Duodenal mucosa (tissue), 2 donors: ENCODE measurements around the gene DOCK7.
"Not testable (repeated sequence)": the region's sequence is repeated elsewhere in the genome, so short reads cannot be mapped to it uniquely, and the experiment has no call there.

ENCODE experiments used
- H3K27ac ChIP-seq: one replicate; pipeline ENCODE4 v1.7.0; 2013; ENCODE audit warnings: low read depth, low read length
- H3K27me3 ChIP-seq, 2 donors: one replicate each; pipeline ENCODE4 v1.7.0; 2013; ENCODE audit warnings: low read length in 2 of 2, control low read depth in 1 of 2; ENCODE audit not compliant: insufficient read depth in 2 of 2, control insufficient read depth in 1 of 2
- H3K36me3 ChIP-seq, 2 donors: one replicate each; pipeline ENCODE4 v1.7.0; 2013; ENCODE audit warnings: low read length in 2 of 2, control low read depth in 1 of 2; ENCODE audit not compliant: insufficient read depth in 2 of 2, control insufficient read depth in 1 of 2
- H3K4me1 ChIP-seq, 2 donors: one replicate each; pipeline ENCODE4 v1.7.0; 2013; ENCODE audit warnings: low read length in 2 of 2, control low read depth in 1 of 2; ENCODE audit not compliant: insufficient read depth in 2 of 2, control insufficient read depth in 1 of 2
- H3K4me3 ChIP-seq, 2 donors: one replicate each; pipeline ENCODE4 v1.7.0; 2013; ENCODE audit warnings: low read length in 2 of 2, low read depth in 1 of 2
- H3K9ac ChIP-seq, 2 donors: one replicate each; pipeline ENCODE4 v1.7.0; 2013; ENCODE audit warnings: low read length in 2 of 2, low read depth in 1 of 2
- H3K9me3 ChIP-seq, 2 donors: one replicate each; pipeline ENCODE4 v1.7.0; 2013; ENCODE audit warnings: low read length in 2 of 2, control low read depth in 1 of 2; ENCODE audit not compliant: control insufficient read depth in 1 of 2

DOCK7 gene

DNA sequence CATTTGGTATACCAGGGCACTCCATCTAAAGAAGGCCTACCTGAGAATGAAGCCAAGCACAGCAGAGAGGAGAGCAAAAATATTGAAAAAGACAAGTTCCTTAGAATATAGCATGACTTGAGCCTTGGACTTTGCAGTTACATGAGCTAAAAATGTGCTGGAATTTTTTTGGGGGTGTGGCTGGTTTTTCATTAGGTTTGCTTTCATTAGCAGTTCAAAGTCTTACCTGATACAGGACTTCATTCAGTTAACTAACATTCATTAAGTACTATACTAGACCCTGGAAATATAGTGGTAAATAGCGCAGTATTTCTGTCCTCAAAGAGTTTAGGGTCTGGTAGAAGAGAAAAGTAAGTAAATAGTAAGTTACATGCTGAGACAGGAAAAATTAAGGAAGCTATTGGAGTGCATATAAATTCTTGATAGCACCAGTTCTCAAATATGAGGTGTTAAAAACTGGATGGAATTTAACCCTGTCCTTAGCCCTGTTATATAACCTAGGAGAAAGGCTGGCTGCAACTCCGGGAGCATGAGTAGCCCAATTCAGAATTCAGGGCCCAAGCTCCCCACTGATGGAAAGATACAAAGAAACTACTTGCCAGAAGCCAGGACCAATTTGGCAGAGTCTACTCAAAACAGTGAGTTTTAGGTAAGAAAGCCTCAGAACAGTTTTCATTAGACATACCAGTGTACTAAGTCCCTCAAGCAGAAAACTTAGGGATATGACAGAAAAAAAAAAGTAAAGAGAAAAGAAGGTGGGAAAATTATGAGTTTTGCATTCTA, 3.1 kb upstream of the DOCK7 start:
- H3K4me1 ChIP-seq, result peaks cover 24 to 32% of the 10 kb centered on the region in 2 donors
- no peaks in the 10 kb centered on the region for H3K36me3 ChIP-seq
- no peaks in the 10 kb centered on the region for H3K27me3 ChIP-seq
- H3K4me3 ChIP-seq, result peak overlapping the region; percentile 33 to 38
- H3K27ac ChIP-seq, result peak overlapping the region; percentile 30
- peak overlapping the region in 1 of 2 donors; percentile 21 for H3K9ac ChIP-seq
- H3K9me3 ChIP-seq, result no peaks in the 10 kb centered on the region

DNA sequence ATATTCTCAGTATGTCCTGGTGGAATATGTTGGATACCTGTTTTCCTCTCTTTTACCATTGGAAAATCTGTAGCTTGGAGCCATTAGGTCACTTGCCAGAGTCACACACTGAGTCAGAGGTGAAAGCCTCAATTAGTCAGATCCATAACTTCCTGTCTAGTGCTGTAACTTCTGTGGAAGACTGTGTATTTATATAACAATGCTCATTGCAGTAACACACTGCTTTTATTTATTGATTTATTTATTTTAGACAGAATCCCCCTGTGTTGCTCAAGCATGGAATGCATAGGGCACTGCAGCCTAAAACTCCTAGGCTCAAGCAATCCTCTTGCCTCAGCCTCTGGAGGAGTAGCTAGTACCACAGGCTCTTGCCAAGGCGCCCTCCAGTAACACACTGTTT, 1.3 kb upstream of the DOCK7 start:
- peaks cover 27 to 46% of the 10 kb centered on the region in 2 donors for H3K4me1 ChIP-seq
- H3K36me3 ChIP-seq, result no peaks in the 10 kb centered on the region
- no peaks in the 10 kb centered on the region for H3K9me3 ChIP-seq
- H3K27me3 ChIP-seq, result no peaks in the 10 kb centered on the region
- peak overlapping the region; percentile 38 to 43 for H3K4me3 ChIP-seq
- H3K27ac ChIP-seq, result peak overlapping the region; percentile 30
- no peak overlapping the region for H3K9ac ChIP-seq

DNA sequence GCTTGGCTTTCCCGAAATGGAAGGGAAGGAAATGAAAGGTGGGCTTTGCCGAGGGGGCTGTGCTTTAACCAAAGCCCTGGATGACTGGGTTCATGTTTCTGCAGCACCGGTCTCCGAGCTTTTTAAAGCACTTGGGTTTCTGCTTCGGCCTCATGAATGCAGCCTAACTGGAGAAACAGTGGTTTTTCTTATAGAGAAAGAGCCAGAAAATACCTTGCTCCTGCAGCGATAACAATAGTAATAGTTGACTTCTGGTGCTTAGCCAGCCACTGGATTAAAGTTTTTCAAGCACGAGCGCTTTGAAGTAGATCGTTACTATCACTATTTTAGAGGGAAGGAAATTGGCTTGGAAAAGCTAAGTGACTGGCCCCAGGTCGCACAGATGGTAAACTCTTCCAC, 500 bp upstream of the DOCK7 start:
- Histone ChIP-seq H3K36me3 (no peaks in the 10 kb centered on the region), H3K4me3 (peak overlapping the region; percentile 87 to 96), H3K27ac (no peak overlapping the region), H3K9me3 (no peaks in the 10 kb centered on the region), H3K4me1 (peaks cover 27 to 49% of the 10 kb centered on the region in 2 donors), H3K27me3 (no peaks in the 10 kb centered on the region), H3K9ac (peak overlapping the region; percentile 77 to 94)

DNA sequence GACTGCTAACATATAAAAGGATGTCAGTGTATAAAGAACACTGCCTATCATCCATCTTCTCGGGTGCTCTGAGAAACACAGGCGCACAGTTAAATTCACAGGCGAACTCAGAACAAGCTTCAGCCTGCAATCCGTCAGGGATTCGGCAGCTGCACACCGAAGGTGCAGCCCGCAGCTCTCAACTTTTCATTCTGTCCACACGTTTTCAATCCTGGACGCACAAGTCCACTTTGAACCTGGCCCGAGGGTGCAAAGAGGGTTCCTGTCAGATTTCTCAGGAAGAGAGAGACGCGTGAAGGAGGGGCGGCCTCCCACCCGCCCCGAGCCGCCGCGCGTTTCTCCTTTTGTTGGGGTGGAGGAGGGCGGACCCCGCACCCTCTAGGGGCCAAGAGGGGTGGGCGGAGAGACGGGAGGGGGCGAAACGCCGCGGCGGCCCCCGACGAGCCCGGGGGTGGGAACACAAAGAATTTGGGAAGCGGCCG, 724 bp downstream of the DOCK7 start:
- Histone ChIP-seq H3K27me3 (no peaks in the 10 kb centered on the region), H3K9me3 (no peaks in the 10 kb centered on the region), H3K27ac (peak overlapping the region; percentile 69), H3K9ac (peak overlapping the region; percentile 65 to 75), H3K4me3 (peak overlapping the region; percentile 87 to 96), H3K36me3 (no peaks in the 10 kb centered on the region), H3K4me1 (peaks cover 27 to 48% of the 10 kb centered on the region in 2 donors)

DNA sequence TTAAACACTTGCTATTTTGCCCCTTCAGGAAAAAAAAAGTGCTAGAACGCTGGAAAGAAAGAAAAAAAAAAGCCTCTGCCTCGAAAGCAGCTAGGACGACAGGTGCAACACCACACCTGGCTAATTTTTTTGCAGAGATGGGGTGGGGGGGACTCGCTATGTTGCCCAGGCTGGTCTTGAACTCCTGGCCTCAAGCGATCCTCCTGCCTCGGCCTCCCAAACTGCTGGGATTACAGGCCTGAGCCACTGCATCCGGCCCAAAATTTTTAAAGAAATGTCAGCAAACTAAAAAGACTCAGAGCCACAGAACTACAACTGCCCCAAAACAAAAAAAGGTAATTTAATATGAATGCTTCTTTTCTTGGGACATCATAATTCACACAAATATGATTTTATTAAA, 1.4 kb downstream of the DOCK7 start:
- H3K9ac ChIP-seq, result peak overlapping the region in 1 of 2 donors; percentile 75
- no peak overlapping the region for H3K27ac ChIP-seq
- H3K4me1 ChIP-seq, result peaks cover 27 to 44% of the 10 kb centered on the region in 2 donors
- H3K27me3 ChIP-seq, result no peaks in the 10 kb centered on the region
- H3K36me3 ChIP-seq, result no peaks in the 10 kb centered on the region
- peak overlapping the region; percentile 87 to 96 for H3K4me3 ChIP-seq
- no peaks in the 10 kb centered on the region for H3K9me3 ChIP-seq

DNA sequence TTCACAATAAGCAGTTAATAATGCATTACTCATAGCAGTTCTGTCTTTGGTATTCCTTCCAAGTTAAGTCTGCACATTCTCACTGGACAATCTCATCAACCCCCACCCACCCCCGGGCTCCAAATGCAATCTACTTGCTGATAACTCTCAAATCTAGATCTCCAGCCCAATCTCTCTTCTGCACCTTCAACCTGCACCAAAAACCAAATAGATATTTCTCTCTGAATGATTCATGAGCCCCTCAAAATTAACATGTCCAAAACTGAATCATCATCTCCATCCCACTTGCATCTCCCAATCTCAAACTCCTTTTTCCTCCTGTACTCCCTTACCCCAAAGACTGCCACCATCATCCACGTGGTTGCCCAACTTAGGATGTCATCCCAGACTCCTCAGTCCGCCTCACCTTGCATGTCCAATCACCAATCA, 2.7 kb downstream of the DOCK7 start:
- Histone ChIP-seq H3K4me1 (peaks cover 13 to 31% of the 10 kb centered on the region in 2 donors), H3K36me3 (no peaks in the 10 kb centered on the region), H3K27ac (no peak overlapping the region), H3K9ac (no peak overlapping the region), H3K27me3 (no peaks in the 10 kb centered on the region), H3K4me3 (no peak overlapping the region), H3K9me3 (no peaks in the 10 kb centered on the region)

DNA sequence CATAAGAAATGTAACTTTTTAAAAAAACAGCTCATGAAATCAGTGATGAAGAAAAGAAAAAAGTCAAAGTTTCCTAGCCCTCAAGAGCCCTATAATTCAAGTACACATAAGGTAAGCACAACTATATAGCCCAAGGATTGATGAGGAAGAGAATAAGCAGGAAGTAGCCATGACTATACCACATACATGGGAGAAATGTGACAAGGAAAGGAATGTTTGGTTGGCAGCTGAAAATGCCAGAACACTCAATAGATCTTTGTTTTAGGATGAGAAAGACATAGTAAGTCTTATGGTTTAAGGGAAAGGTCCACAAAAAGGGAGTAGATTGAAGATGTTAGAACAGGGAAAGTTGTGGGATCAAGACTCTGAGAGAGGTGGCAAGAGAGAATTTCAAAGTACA, 5.7 kb downstream of the DOCK7 start:
- Histone ChIP-seq H3K36me3 (no peaks in the 10 kb centered on the region), H3K4me1 (peaks cover 4 to 22% of the 10 kb centered on the region in 2 donors), H3K4me3 (no peak overlapping the region), H3K9ac (no peak overlapping the region), H3K27ac (no peak overlapping the region), H3K9me3 (no peaks in the 10 kb centered on the region), H3K27me3 (no peaks in the 10 kb centered on the region)

DNA sequence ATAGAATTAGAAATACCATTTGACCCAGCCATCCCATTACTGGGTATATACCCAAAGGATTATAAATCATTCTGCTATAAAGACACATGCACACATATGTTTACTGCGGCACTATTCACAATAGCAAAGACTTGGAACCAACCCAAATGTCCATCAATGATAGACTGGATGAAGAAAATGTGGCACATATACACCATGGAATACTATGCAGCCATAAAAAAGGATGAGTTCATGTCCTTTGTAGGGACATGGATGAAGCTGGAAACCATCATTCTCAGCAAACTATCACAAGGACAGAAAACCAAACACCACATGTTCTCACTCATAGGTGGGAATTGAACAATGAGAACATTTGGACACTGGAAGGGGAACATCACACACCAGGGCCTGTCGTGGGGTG, 7.2 kb downstream of the DOCK7 start:
- not testable (repeated sequence) for H3K4me3 ChIP-seq, H3K27me3 ChIP-seq, H3K36me3 ChIP-seq, H3K9ac ChIP-seq, H3K27ac ChIP-seq, H3K9me3 ChIP-seq
- H3K4me1 ChIP-seq, result peaks cover 4 to 17% of the 10 kb centered on the region in 2 donors

DNA sequence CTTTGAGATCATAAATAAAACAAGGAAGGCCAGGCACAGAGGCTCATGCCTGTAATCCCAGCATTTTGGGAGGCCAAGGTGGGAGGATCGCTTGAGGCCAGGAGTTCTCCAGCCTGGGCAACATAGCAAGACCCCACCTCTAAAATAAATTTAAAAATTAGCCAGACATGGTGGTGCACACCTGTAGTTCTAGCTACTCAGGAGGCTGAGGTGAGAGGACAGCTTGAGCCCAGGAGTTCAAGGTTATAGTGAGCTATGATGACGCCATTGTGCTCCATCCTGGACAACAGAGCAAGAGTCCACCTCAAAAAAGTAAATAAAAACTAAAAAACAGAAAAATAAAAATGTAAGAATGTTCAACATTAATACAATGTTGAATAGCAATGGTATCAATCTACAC, 10.4 kb downstream of the DOCK7 start:
- not testable (repeated sequence) for H3K27me3 ChIP-seq, H3K9me3 ChIP-seq, H3K9ac ChIP-seq, H3K27ac ChIP-seq, H3K4me1 ChIP-seq, H3K4me3 ChIP-seq, H3K36me3 ChIP-seq

DNA sequence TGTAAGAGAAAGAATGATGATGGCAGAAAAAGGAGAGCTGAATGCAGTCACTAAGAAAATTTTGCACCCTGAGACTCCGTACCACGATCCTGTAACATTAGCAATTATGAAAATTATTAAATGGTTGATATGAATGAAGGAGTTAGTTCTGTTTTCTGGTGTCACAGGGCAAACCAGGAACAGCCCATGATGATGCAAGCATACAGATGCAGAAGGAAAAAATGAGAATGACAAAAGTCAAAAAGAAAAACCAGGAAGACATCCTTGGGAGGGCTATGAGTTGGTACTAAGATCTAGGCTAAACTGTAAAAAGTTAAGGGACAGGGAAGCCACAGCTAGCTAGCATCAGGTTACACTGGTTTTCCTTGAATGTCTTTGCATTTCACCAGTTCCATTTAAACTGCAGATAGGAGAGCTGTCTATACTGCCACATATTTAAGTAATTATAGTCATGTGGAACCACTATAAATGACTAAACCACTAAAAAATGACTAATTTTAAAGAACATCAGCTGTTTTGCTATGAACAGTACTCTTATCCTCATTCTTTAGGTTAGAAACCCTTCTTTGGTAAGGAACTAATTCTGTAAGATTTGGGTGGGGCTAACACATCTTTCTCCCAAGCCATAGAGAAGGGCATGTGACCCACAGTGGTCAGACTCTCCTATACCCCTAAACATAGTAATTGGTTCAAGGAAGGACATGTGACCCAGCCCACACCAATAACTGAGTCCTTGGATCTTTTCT, 11.4 kb downstream of the DOCK7 start:
- Histone ChIP-seq H3K9ac (no peak overlapping the region), H3K9me3 (no peaks in the 10 kb centered on the region), H3K4me1 (no peaks in the 10 kb centered on the region), H3K27me3 (no peaks in the 10 kb centered on the region), H3K36me3 (peaks cover 0 to 3% of the 10 kb centered on the region in 2 donors), H3K27ac (no peak overlapping the region), H3K4me3 (no peak overlapping the region)
